ENCODE results near the gene CXCR1.

The CXCR1 gene

DNA sequence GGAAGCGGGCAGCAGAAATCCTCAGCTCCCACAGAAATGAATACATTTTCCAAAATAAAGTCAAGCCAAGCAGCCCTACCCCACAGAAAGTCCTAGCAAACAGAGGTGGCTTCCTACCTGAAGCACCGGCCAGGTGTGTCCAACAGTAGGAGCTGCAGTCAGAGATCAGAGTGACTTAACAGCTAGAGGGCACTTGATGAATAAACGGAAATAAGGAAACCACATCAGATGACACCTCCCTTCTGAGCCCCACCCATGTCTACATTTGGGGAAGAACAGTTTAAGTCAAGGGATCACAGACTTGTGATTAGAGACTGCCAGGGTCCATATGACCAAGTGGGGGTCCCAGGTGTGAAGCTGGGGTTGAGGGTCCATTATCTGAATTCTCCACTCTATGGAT lies at the start of gene CXCR1:
TSS of gene CXCR1 (minus strand) at position 172 of the 400 bp plus-strand sequence. CDS start 1,751 bp downstream, outside the sequence.
- DNase-seq (ENCODE audit: low read depth, low spot score) = no peak
- Histone ChIP-seq H3K4me3 (ENCODE audit: insufficient read length, low read depth) (no peak within 1 kb of the TSS), H3K9ac (ENCODE audit: insufficient read length, low read depth) (no peak within 1 kb of the TSS), H3K36me3 (ENCODE audit: insufficient read depth, insufficient read length, low read length) (no peaks in the 10 kb centered on the region), H3K9me3 (ENCODE audit: insufficient read depth, low read length) (no peaks in the 10 kb centered on the region), H3K4me1 (ENCODE audit: insufficient read depth, insufficient read length) (no peaks in the 10 kb centered on the region), H3K27me3 (ENCODE audit: insufficient read depth, insufficient read length) (peaks cover 2% of the 10 kb centered on the region)
- TF ChIP-seq YY1 (IDR thresholded peaks at IDR 0.05; ENCODE audit: insufficient read depth, insufficient read length) (no peak), SUZ12 (IDR thresholded peaks at IDR 0.05; ENCODE audit: extremely low read depth, insufficient read depth, insufficient read length) (no peak), ZNF274 (IDR thresholded peaks at IDR 0.05; ENCODE audit: low read depth, low read length) (no peak)

DNA sequence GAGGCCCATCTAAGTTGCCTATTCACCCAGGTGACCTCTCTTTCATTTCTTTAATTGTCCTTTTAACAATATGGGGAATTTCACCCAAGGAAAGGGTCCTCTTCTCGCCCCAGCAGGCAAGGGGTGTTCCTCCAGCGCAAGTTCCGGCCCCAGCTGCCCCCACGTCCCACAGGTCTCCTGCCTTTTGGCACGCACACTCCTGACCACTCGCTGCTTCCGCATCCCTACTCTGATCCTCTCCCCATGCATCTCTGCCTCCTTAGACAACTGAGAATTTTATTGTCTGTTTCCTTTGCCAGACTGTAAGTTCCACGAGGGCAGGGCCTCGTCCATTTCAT lies 49.5 kb upstream of the CXCR1 start:
- no peaks in the 10 kb centered on the region for H3K4me1 ChIP-seq (ENCODE audit: insufficient read depth, insufficient read length)
- H3K4me3 ChIP-seq (ENCODE audit: insufficient read length, low read depth) = peak overlapping the region; percentile 96

DNA sequence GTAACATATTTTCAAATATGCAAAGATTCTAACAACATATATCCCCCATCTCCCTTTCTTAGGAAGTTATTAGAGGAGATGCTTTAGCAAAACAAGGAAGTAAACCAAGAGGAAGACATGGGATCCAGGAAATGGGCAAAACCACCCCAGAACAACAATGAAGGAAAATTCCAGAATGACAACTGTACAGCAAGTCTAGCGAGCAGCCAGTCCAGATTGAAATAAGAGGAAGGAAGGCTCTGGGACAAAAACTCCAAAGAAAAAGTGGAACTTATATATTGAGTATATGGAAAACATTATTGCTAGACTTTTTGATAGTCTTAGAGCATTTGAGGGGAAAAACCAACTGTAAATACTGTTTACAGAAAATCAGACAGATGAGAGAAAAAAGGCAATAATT lies 47.4 kb upstream of the CXCR1 start:
- TF ChIP-seq ZNF274 (IDR thresholded peaks at IDR 0.05; ENCODE audit: low read depth, low read length) (no peak), SUZ12 (IDR thresholded peaks at IDR 0.05; ENCODE audit: extremely low read depth, insufficient read depth, insufficient read length) (no peak), YY1 (IDR thresholded peaks at IDR 0.05; ENCODE audit: insufficient read depth, insufficient read length) (no peak)
- DNase-seq (ENCODE audit: low read depth, low spot score) = no peak

More for the DNA sequence above, 49.5 kb upstream of the CXCR1 start:
- Histone ChIP-seq H3K9ac (ENCODE audit: insufficient read length, low read depth) (peak overlapping the region; percentile 90), H3K36me3 (ENCODE audit: insufficient read depth, insufficient read length, low read length) (peaks cover 22% of the 10 kb centered on the region), H3K27me3 (ENCODE audit: insufficient read depth, insufficient read length) (no peaks in the 10 kb centered on the region), H3K9me3 (ENCODE audit: insufficient read depth, low read length) (no peaks in the 10 kb centered on the region)
- TF ChIP-seq ZNF274 (IDR thresholded peaks at IDR 0.05; ENCODE audit: low read depth, low read length) = no peak
- TF ChIP-seq YY1 (IDR thresholded peaks at IDR 0.05; ENCODE audit: insufficient read depth, insufficient read length) = no peak
- TF ChIP-seq SUZ12 (IDR thresholded peaks at IDR 0.05; ENCODE audit: extremely low read depth, insufficient read depth, insufficient read length) = no peak
- no peak for DNase-seq (ENCODE audit: low read depth, low spot score)

DNA sequence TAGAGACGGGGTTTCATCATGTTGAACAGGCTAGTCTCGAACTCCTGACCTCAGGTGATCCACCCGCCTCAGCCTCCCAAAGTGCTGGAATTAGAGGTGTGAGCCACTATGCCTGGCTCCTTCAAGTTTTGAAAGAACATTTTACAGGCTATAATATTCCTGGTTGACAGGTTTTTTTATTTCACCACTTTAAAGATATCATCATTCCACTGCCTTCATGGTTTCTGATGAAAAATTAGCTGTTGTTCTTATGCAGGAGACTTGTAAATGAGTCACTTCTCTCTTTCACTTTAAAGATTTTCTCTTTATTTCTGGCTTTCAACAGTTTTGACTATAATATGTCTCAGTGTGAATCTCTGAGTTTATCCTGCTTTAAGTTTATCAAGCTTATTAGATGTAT lies 42.3 kb upstream of the CXCR1 start:
- TF ChIP-seq ZNF274 (IDR thresholded peaks at IDR 0.05; ENCODE audit: low read depth, low read length) = no peak
- no peak for TF ChIP-seq SUZ12 (IDR thresholded peaks at IDR 0.05; ENCODE audit: extremely low read depth, insufficient read depth, insufficient read length)
- TF ChIP-seq YY1 (IDR thresholded peaks at IDR 0.05; ENCODE audit: insufficient read depth, insufficient read length) = no peak
- no peak for DNase-seq (ENCODE audit: low read depth, low spot score)
- no peaks in the 10 kb centered on the region for H3K36me3 ChIP-seq (ENCODE audit: insufficient read depth, insufficient read length, low read length)

More for the DNA sequence above, 47.4 kb upstream of the CXCR1 start:
- Histone ChIP-seq H3K9ac (ENCODE audit: insufficient read length, low read depth) (no peak overlapping the region), H3K4me3 (ENCODE audit: insufficient read length, low read depth) (no peak overlapping the region), H3K36me3 (ENCODE audit: insufficient read depth, insufficient read length, low read length) (peaks cover 8% of the 10 kb centered on the region), H3K4me1 (ENCODE audit: insufficient read depth, insufficient read length) (no peaks in the 10 kb centered on the region), H3K27me3 (ENCODE audit: insufficient read depth, insufficient read length) (no peaks in the 10 kb centered on the region), H3K9me3 (ENCODE audit: insufficient read depth, low read length) (no peaks in the 10 kb centered on the region)

DNA sequence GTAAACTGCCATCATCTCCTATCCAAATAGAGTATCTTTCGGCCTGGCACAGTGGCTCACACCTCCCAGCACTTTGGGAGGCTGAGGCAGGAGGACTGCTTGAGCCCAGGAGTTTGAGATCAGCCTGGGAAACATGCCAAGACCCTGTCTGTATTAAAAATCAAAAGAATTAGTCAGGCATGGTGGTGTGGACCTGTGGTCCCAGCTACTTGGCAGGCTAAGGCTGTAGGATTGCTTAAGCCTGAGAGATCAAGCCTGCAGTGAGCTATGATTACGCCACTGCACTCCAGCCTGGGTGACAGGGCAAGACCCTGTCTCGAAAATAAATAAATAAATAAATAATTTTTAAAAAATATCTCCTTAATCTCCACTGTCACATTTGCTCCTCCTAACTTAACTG lies 35.5 kb upstream of the CXCR1 start:
- no peaks in the 10 kb centered on the region for H3K4me1 ChIP-seq (ENCODE audit: insufficient read depth, insufficient read length)
- TF ChIP-seq ZNF274 (IDR thresholded peaks at IDR 0.05; ENCODE audit: low read depth, low read length) (no peak), YY1 (IDR thresholded peaks at IDR 0.05; ENCODE audit: insufficient read depth, insufficient read length) (no peak), SUZ12 (IDR thresholded peaks at IDR 0.05; ENCODE audit: extremely low read depth, insufficient read depth, insufficient read length) (no peak)
- no peaks in the 10 kb centered on the region for H3K27me3 ChIP-seq (ENCODE audit: insufficient read depth, insufficient read length)
- no peaks in the 10 kb centered on the region for H3K9me3 ChIP-seq (ENCODE audit: insufficient read depth, low read length)
- no peak for DNase-seq (ENCODE audit: low read depth, low spot score)
- H3K9ac ChIP-seq (ENCODE audit: insufficient read length, low read depth) = no peak overlapping the region
- H3K36me3 ChIP-seq (ENCODE audit: insufficient read depth, insufficient read length, low read length) = no peaks in the 10 kb centered on the region
- no peak overlapping the region for H3K4me3 ChIP-seq (ENCODE audit: insufficient read length, low read depth)

More for the DNA sequence above, 42.3 kb upstream of the CXCR1 start:
- no peak overlapping the region for H3K4me3 ChIP-seq (ENCODE audit: insufficient read length, low read depth)
- no peaks in the 10 kb centered on the region for H3K27me3 ChIP-seq (ENCODE audit: insufficient read depth, insufficient read length)
- no peaks in the 10 kb centered on the region for H3K4me1 ChIP-seq (ENCODE audit: insufficient read depth, insufficient read length)
- no peaks in the 10 kb centered on the region for H3K9me3 ChIP-seq (ENCODE audit: insufficient read depth, low read length)
- H3K9ac ChIP-seq (ENCODE audit: insufficient read length, low read depth) = no peak overlapping the region

DNA sequence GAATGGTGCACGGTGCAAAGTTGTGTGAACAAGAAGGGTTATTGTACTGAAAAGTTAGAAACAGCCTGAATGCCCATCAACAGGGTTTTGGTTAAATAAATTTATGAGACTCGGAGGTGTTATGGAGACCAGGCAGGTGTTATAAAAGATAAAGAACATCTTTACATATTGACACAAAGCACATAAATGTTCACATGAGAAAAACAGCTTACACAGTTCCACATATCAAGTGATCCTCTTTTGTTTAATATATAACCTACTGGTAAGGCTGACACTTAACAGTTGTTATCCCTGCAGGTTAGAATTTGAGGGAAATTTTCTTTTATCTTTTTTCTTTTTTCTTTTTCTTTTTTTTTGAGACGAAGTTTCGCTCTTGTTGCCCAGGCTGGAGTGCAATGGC lies 30.2 kb upstream of the CXCR1 start:
- H3K9me3 ChIP-seq (ENCODE audit: insufficient read depth, low read length) = no peaks in the 10 kb centered on the region
- H3K36me3 ChIP-seq (ENCODE audit: insufficient read depth, insufficient read length, low read length) = no peaks in the 10 kb centered on the region
- no peaks in the 10 kb centered on the region for H3K4me1 ChIP-seq (ENCODE audit: insufficient read depth, insufficient read length)
- DNase-seq (ENCODE audit: low read depth, low spot score) = no peak
- H3K27me3 ChIP-seq (ENCODE audit: insufficient read depth, insufficient read length) = no peaks in the 10 kb centered on the region
- no peak for TF ChIP-seq YY1 (IDR thresholded peaks at IDR 0.05; ENCODE audit: insufficient read depth, insufficient read length)
- TF ChIP-seq ZNF274 (IDR thresholded peaks at IDR 0.05; ENCODE audit: low read depth, low read length) = no peak
- TF ChIP-seq SUZ12 (IDR thresholded peaks at IDR 0.05; ENCODE audit: extremely low read depth, insufficient read depth, insufficient read length) = no peak
- H3K4me3 ChIP-seq (ENCODE audit: insufficient read length, low read depth) = no peak overlapping the region
- H3K9ac ChIP-seq (ENCODE audit: insufficient read length, low read depth) = no peak overlapping the region

DNA sequence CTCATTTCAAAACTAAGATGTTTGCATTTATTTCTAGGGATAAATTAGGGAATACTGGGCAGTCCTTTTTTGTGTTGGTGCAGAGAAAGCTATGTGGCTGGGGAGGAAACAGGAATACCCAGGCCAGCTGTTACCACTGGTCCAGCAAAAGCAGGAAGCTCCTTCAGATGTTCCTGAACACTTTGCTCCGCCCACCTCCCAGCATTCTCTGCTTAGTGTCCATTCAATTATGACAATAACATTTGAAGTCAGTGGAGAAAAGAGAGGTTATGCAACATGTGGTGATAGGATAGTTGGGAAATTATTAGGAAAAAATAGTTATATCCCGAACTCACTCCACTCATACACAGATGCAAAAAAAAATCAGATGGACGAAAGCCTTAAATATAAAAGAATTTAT lies 28.1 kb upstream of the CXCR1 start:
- H3K4me1 ChIP-seq (ENCODE audit: insufficient read depth, insufficient read length) = no peaks in the 10 kb centered on the region
- no peak overlapping the region for H3K4me3 ChIP-seq (ENCODE audit: insufficient read length, low read depth)
- TF ChIP-seq SUZ12 (IDR thresholded peaks at IDR 0.05; ENCODE audit: extremely low read depth, insufficient read depth, insufficient read length) (no peak), ZNF274 (IDR thresholded peaks at IDR 0.05; ENCODE audit: low read depth, low read length) (no peak)
- H3K27me3 ChIP-seq (ENCODE audit: insufficient read depth, insufficient read length) = no peaks in the 10 kb centered on the region
- H3K9me3 ChIP-seq (ENCODE audit: insufficient read depth, low read length) = no peaks in the 10 kb centered on the region
- no peak overlapping the region for H3K9ac ChIP-seq (ENCODE audit: insufficient read length, low read depth)
- DNase-seq (ENCODE audit: low read depth, low spot score) = no peak
- no peaks in the 10 kb centered on the region for H3K36me3 ChIP-seq (ENCODE audit: insufficient read depth, insufficient read length, low read length)

DNA sequence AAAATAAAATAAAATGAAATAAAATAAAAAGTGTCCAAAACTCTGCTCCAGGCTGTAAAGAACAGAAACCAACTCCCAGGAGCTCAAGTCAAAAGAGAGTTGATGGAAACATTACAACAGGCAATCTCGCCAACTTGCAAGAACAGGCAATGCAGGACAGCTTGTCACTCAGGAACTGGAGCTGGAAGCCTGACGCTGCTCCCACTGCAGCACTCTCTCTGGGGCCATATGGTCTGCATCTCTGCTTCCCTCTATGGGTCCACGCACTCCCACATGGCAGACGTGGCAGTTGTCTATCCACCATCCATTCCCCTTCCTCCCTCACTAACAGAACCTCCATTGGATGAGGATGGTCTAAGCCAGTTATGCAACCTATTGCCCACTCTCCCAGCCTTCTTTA lies 26.9 kb upstream of the CXCR1 start:
- no peak for TF ChIP-seq YY1 (IDR thresholded peaks at IDR 0.05; ENCODE audit: insufficient read depth, insufficient read length)
- no peak for TF ChIP-seq SUZ12 (IDR thresholded peaks at IDR 0.05; ENCODE audit: extremely low read depth, insufficient read depth, insufficient read length)
- no peak for TF ChIP-seq ZNF274 (IDR thresholded peaks at IDR 0.05; ENCODE audit: low read depth, low read length)
- Histone ChIP-seq H3K9ac (ENCODE audit: insufficient read length, low read depth) (no peak overlapping the region), H3K9me3 (ENCODE audit: insufficient read depth, low read length) (no peaks in the 10 kb centered on the region), H3K4me1 (ENCODE audit: insufficient read depth, insufficient read length) (no peaks in the 10 kb centered on the region), H3K27me3 (ENCODE audit: insufficient read depth, insufficient read length) (no peaks in the 10 kb centered on the region), H3K36me3 (ENCODE audit: insufficient read depth, insufficient read length, low read length) (no peaks in the 10 kb centered on the region), H3K4me3 (ENCODE audit: insufficient read length, low read depth) (no peak overlapping the region)
- DNase-seq (ENCODE audit: low read depth, low spot score) = no peak
